Right lobe of liver (tissue), 4 donors: ENCODE results near the gene AHI1.

Experiments
- CTCF ChIP-seq, 4 donors: fragments of 200-600 bp in 3 of 4; fragments of 450-650 bp in 1 of 4; IDR thresholded peaks; one replicate each; pipeline versions ENCODE4 v1.5.1 to v1.8.0; 2016 to 2022; ENCODE audit warnings: antibody characterized with exemption in 4 of 4, mild to moderate bottlenecking in 2 of 4
- POLR2A ChIP-seq: fragments of 450-650 bp; IDR thresholded peaks from one replicate; pipeline ENCODE4 v1.6.1; 2017; ENCODE audit warnings: antibody characterized with exemption, mild to moderate bottlenecking
- donor health status: DM: no; HTN: no; CAD: no.
- donor health status: DM: no; HTN: no; CAD: no.
- donor health status: DM: no; HTN: yes; CAD: no.

- TF ChIP-seq CTCF (IDR thresholded peaks at IDR 0.05) (no peak), POLR2A (no peak)
Measured at GRCh38 chr6:135383766-135384165, 113.8 kb downstream of the AHI1 start.
